NOMO-1 treated with DMSO at 0.1 percent for 48 hours (cell line): ENCODE results near the gene DLGAP4.

ENCODE experiments used
- DNase-seq: peaks from one replicate; lab custom pipeline; 2025; ENCODE audit not compliant: unreplicated experiment; lab: John Stamatoyannopoulos, UW

DLGAP4 gene

GRCh38 chr20:36574366-36575135 is 268.4 kb downstream of the DLGAP4 start:
- peak; percentile 15 for DNase-seq

DNA sequence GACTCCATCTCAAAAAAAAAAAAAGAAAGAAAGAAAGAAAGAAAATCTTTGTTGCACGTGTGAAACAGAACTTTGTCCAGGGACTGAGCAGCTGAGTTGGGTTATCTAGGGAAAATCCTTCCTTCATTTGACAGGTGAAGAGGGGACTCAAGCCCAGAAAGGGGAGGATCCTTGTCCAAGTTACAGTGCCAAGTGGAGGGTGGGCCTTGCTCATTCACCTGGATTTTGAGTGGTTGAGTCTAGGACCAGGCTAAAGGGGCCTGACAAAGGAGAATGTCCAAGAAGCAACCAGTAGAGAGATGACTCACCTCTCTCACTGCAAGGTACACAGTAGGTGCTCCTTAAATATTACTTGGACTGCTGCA is 269.9 kb downstream of the DLGAP4 start:
- DNase-seq: no peak
